HL-60 (cell line): ENCODE data around the gene UNK.
A peak's percentile ranks its signal among the peaks of the same experiment; 100 is the strongest.

Experiments
- DNase-seq, 2 experiments: peaks; one replicate each; pipeline ENCODE4 v3.0.0-alpha.2; 2010 to 2020; ENCODE audit warnings: low read depth in 1 of 2, low spot score in 1 of 2
- H3K27ac ChIP-seq: fragments of 250-450 bp; sonication (Bioruptor Pico); replicated peaks from 2 replicates; pipeline ENCODE4 v1.5.1; 2020; ENCODE audit warnings: mild to moderate bottlenecking, moderate library complexity
- H3K27me3 ChIP-seq: fragments of 250-450 bp; sonication (Bioruptor Pico); 2 replicates; pipeline ENCODE4 v1.5.1; 2021; ENCODE audit warnings: mild to moderate bottlenecking, moderate library complexity; ENCODE audit not compliant: insufficient read depth, poor library complexity, severe bottlenecking
- H3K4me3 ChIP-seq: replicated peaks from 2 replicates; pipeline ENCODE4 v1.5.1; 2011; ENCODE audit warnings: mild to moderate bottlenecking, control low read depth, low read length; ENCODE audit not compliant: insufficient read depth
- CTCF ChIP-seq: IDR thresholded peaks from one replicate; pipeline ENCODE4 v1.5.1; 2011; ENCODE audit warnings: low read length, control low read depth, inconsistent platforms; ENCODE audit not compliant: insufficient read depth
- GABPA ChIP-seq: IDR thresholded peaks from 2 replicates; pipeline ENCODE4 v1.6.1; 2012; ENCODE audit warnings: low read depth
- POLR2AphosphoS5 ChIP-seq: IDR thresholded peaks from 2 replicates; pipeline ENCODE4 v1.6.1; 2012; ENCODE audit warnings: low read depth
- REST ChIP-seq: IDR thresholded peaks from 2 replicates; pipeline ENCODE4 v1.6.1; 2012; ENCODE audit warnings: low read depth; ENCODE audit not compliant: insufficient replicate concordance
- SPI1 ChIP-seq: IDR thresholded peaks from 2 replicates; pipeline ENCODE4 v1.6.1; 2012; ENCODE audit warnings: low read depth, mild to moderate bottlenecking, borderline replicate concordance

The UNK gene

GRCh38 chr17:75842963-75843576 lies 58.5 kb downstream of the UNK start:
- peak overlapping the region; percentile 81 for H3K4me3 ChIP-seq
- TF ChIP-seq GABPA (no peak), POLR2AphosphoS5 (no peak), REST (no peak), SPI1 (no peak), CTCF (no peak)
- no peak for DNase-seq
- H3K27ac ChIP-seq, result peak overlapping the region; percentile 94
- H3K27me3 ChIP-seq, result no peaks in the 10 kb centered on the region

- Histone ChIP-seq H3K27me3 (no peaks in the 10 kb centered on the region), H3K4me3 (peak within 1 kb of the TSS; percentile 81), H3K27ac (peak within 1 kb of the TSS; percentile 94)
- TF ChIP-seq SPI1 (peak; percentile 75; the same call in 1 of the 2 replicates), GABPA (no peak), REST (peak; percentile 54), POLR2AphosphoS5 (peak; percentile 80)
- DNase-seq, result peak; percentile 84 to 93
These were observed 59.2 kb downstream of the UNK start, which contains the start of gene UNC13D for GRCh38 chr17:75843577-75844529. TSS of gene UNC13D (minus strand) at chr17:75844404. CDS start at chr17:75844337, 67 bp downstream.

GRCh38 chr17:75844530-75845057 lies 60.0 kb downstream of the UNK start:
- no peaks in the 10 kb centered on the region for H3K27me3 ChIP-seq
- peak overlapping the region; percentile 81 for H3K4me3 ChIP-seq
- no peak for DNase-seq
- peak overlapping the region; percentile 94 for H3K27ac ChIP-seq
- TF ChIP-seq SPI1 (no peak; the same call in 1 of the 2 replicates), REST (no peak), POLR2AphosphoS5 (no peak), CTCF (no peak), GABPA (no peak)
